ENCODE measurements around the gene CDR2. TPM values are rescaled to one million over a fixed set of nuclear protein-coding genes. Genes with fewer than 3 reads are reported as not detected.

CDR2 gene
- total RNA-seq, 2 donors from 2014 or later, result 17.6 to 24.3 TPM

- H3K27me3 Mint-ChIP-seq (ENCODE audit: insufficient read depth), result no peaks in the 10 kb centered on the region
- H3K4me1 Mint-ChIP-seq, result no peaks in the 10 kb centered on the region
- Histone ChIP-seq H3K36me3 (ENCODE audit: control insufficient read depth, insufficient read depth, low read length) (peaks cover 71% of the 10 kb centered on the region), H3K27me3 (ENCODE audit: control insufficient read depth, insufficient read depth, low read length, poor library complexity, severe bottlenecking) (no peaks in the 10 kb centered on the region), H3K27ac (ENCODE audit: low read depth, low read length) (no peak overlapping the region), H3K4me3 (ENCODE audit: low read length) (no peak overlapping the region), H3K9me3 (ENCODE audit: control insufficient read depth, low read length) (no peaks in the 10 kb centered on the region), H3K9ac (ENCODE audit: extremely low read depth, low read length, poor library complexity, severe bottlenecking) (no peak overlapping the region), H3K4me1 (ENCODE audit: control insufficient read depth, insufficient read depth, low read length) (no peaks in the 10 kb centered on the region)
- no peak overlapping the region for H3K4me3 Mint-ChIP-seq
- no peak for DNase-seq
- H3K9me3 Mint-ChIP-seq, result no peaks in the 10 kb centered on the region
- H3K36me3 Mint-ChIP-seq (ENCODE audit: low read depth), result peaks cover 70% of the 10 kb centered on the region
- 91 to 100% methylated on average over 5 to 10 of the region's 10 CpGs for WGBS, 2 experiments (ENCODE audit: insufficient coverage in 1 of 2, insufficient read length in 1 of 2)
- TF ChIP-seq CTCF (conservative IDR thresholded peaks at IDR 0.05), result no peak
- H3K27ac Mint-ChIP-seq, result no peak overlapping the region
Measured at GRCh38 chr16:22328081-22328725, 46.2 kb downstream of the CDR2 start.

GRCh38 chr16:22327446-22327775, 47.0 kb downstream of the CDR2 start:
- no peaks in the 10 kb centered on the region for H3K27me3 ChIP-seq (ENCODE audit: control insufficient read depth, insufficient read depth, low read length, poor library complexity, severe bottlenecking)
- no peaks in the 10 kb centered on the region for H3K9me3 ChIP-seq (ENCODE audit: control insufficient read depth, low read length)
- WGBS, 2 experiments (ENCODE audit: insufficient coverage in 1 of 2, insufficient read length in 1 of 2), result 94 to 95% methylated on average over 4 to 6 of the region's 6 CpGs
- no peak overlapping the region for H3K4me3 Mint-ChIP-seq
- TF ChIP-seq CTCF (conservative IDR thresholded peaks at IDR 0.05), result no peak
- no peaks in the 10 kb centered on the region for H3K4me1 Mint-ChIP-seq
- no peak overlapping the region for H3K9ac ChIP-seq (ENCODE audit: extremely low read depth, low read length, poor library complexity, severe bottlenecking)
- no peak overlapping the region for H3K27ac Mint-ChIP-seq
- H3K9me3 Mint-ChIP-seq, result no peaks in the 10 kb centered on the region
- H3K27me3 Mint-ChIP-seq (ENCODE audit: insufficient read depth), result no peaks in the 10 kb centered on the region
- DNase-seq, result no peak
- peaks cover 73% of the 10 kb centered on the region for H3K36me3 ChIP-seq (ENCODE audit: control insufficient read depth, insufficient read depth, low read length)
- H3K4me3 ChIP-seq (ENCODE audit: low read length), result no peak overlapping the region
- no peak overlapping the region for H3K27ac ChIP-seq (ENCODE audit: low read depth, low read length)
- H3K4me1 ChIP-seq (ENCODE audit: control insufficient read depth, insufficient read depth, low read length), result no peaks in the 10 kb centered on the region
- H3K36me3 Mint-ChIP-seq (ENCODE audit: low read depth), result peaks cover 70% of the 10 kb centered on the region

- Mint-ChIP-seq H3K27me3 (ENCODE audit: insufficient read depth) (no peaks in the 10 kb centered on the region), H3K27ac (no peak overlapping the region), H3K4me1 (no peaks in the 10 kb centered on the region), H3K4me3 (no peak overlapping the region), H3K9me3 (no peaks in the 10 kb centered on the region), H3K36me3 (ENCODE audit: low read depth) (peaks cover 66% of the 10 kb centered on the region)
- Histone ChIP-seq H3K4me3 (ENCODE audit: low read length) (no peak overlapping the region), H3K4me1 (ENCODE audit: control insufficient read depth, insufficient read depth, low read length) (no peaks in the 10 kb centered on the region), H3K36me3 (ENCODE audit: control insufficient read depth, insufficient read depth, low read length) (peaks cover 74% of the 10 kb centered on the region), H3K27ac (ENCODE audit: low read depth, low read length) (no peak overlapping the region), H3K9me3 (ENCODE audit: control insufficient read depth, low read length) (no peaks in the 10 kb centered on the region), H3K27me3 (ENCODE audit: control insufficient read depth, insufficient read depth, low read length, poor library complexity, severe bottlenecking) (no peaks in the 10 kb centered on the region), H3K9ac (ENCODE audit: extremely low read depth, low read length, poor library complexity, severe bottlenecking) (no peak overlapping the region)
- no peak for TF ChIP-seq CTCF (conservative IDR thresholded peaks at IDR 0.05)
- peak; percentile 36 for DNase-seq
- 88 to 96% methylated on average over 5 to 13 of the region's 13 CpGs for WGBS, 2 experiments (ENCODE audit: insufficient coverage in 1 of 2, insufficient read length in 1 of 2)
Measured at GRCh38 chr16:22326771-22327445, 47.5 kb downstream of the CDR2 start.

Measured in endodermal cell (in vitro differentiated cells).